HepG2 (cell line): ENCODE results near the gene PATL2. TPM values are rescaled to one million over a fixed set of nuclear protein-coding genes. Genes with fewer than 3 reads are reported as not detected.

Experiments
- ATAC-seq: fragments of 200-7000 bp; cut with Tn5 transposase; 3 replicates; pipeline ENCODE4 v1.9.1; 2020; ENCODE audit warnings: mild to moderate bottlenecking, moderate library complexity
- BruUV-seq: library from RNA; stranded (reverse); fragments of 400-500 nt; replicated peaks from 2 replicates; lab custom pipeline; 2021; lab: Mats Ljungman, UMichigan
- CTCF ChIA-PET: fragments of 300-600 bp; formaldehyde crosslinking; extraction: SDS; loops from one replicate; lab custom pipeline; 2021; ENCODE audit warnings: low total read pairs, inconsistent platforms, low intra/inter-chr PET ratio; lab: Yijun Ruan, JAX
- POLR2A ChIA-PET: fragments of 350-600 bp; sonication (Branson Sonifier 250); formaldehyde crosslinking; loops from one replicate; lab custom pipeline; 2020; ENCODE audit warnings: antibody characterized with exemption, inconsistent platforms; lab: Yijun Ruan, JAX
- DNase-seq: peaks from one replicate; pipeline ENCODE4 v3.0.0-alpha.2; 2015; ENCODE audit warnings: low spot score
- FAIRE-seq: peaks from 3 replicates; lab custom pipeline; 2011; peaks lifted over from hg19 to GRCh38; lab: Jason Lieb, UNC
- H2AFZ ChIP-seq: one replicate; pipeline ENCODE4 v1.6.1; 2011; ENCODE audit warnings: low read length, inconsistent platforms
- H3K27ac ChIP-seq: fragments of 300-600 bp; 3 replicates; pipeline ENCODE4 v1.8.0; 2011; ENCODE audit warnings: mixed run types, mild to moderate bottlenecking, mixed read lengths, low read length, inconsistent platforms; ENCODE audit not compliant: insufficient read depth; ENCODE audit errors: extremely low read length
- H3K27me3 ChIP-seq, 2 experiments: fragments of 200-600 bp in 1 of 2; 2 replicates in 1 of 2; 3 replicates in 1 of 2; pipeline versions ENCODE4 v1.6.0 to v1.8.0; 2011; ENCODE audit warnings: low read length in 2 of 2, mild to moderate bottlenecking in 2 of 2, moderate library complexity in 2 of 2, inconsistent platforms in 1 of 2; ENCODE audit not compliant: insufficient read depth in 2 of 2, control insufficient read depth in 1 of 2
- H3K36me3 ChIP-seq, 2 experiments: fragments of 200-600 bp in 1 of 2; replicated peaks in 1 of 2; 2 replicates in 1 of 2; 3 replicates in 1 of 2; pipeline versions ENCODE4 v1.5.1 to v1.8.0; 2011; ENCODE audit warnings: low read length in 2 of 2, inconsistent platforms in 1 of 2; ENCODE audit not compliant: insufficient read depth in 2 of 2, control insufficient read depth in 1 of 2
- H3K4me1 ChIP-seq: 2 replicates; pipeline ENCODE4 v1.5.1; 2012; ENCODE audit warnings: low read length, inconsistent platforms; ENCODE audit not compliant: insufficient read depth
- H3K4me2 ChIP-seq: 2 replicates; pipeline ENCODE4 v1.6.0; 2011; ENCODE audit warnings: low read depth, low read length, inconsistent platforms
- H3K4me3 ChIP-seq, 3 experiments: fragments of 200-600 bp in 1 of 3; sonication (generic), shearing (Covaris generic) in 1 of 3; replicated peaks in 1 of 3; 2 replicates each; pipeline ENCODE4 v1.5.1; 2011 to 2016; ENCODE audit warnings: low read length in 3 of 3, inconsistent platforms in 2 of 3, low read depth in 2 of 3, mild to moderate bottlenecking in 2 of 3, control low read depth in 1 of 3, mixed read lengths in 1 of 3; ENCODE audit not compliant: insufficient read depth in 1 of 3
- H3K79me2 ChIP-seq: one replicate; pipeline ENCODE4 v1.6.1; 2011; ENCODE audit warnings: low read length, inconsistent platforms; ENCODE audit not compliant: insufficient read depth
- H3K9ac ChIP-seq: 2 replicates; pipeline ENCODE4 v1.6.0; 2011; ENCODE audit warnings: mild to moderate bottlenecking, low read depth, low read length, inconsistent platforms; ENCODE audit not compliant: insufficient read depth
- H3K9me3 ChIP-seq: 2 replicates; pipeline ENCODE4 v1.5.1; 2012; ENCODE audit warnings: mild to moderate bottlenecking, low read length
- H4K20me1 ChIP-seq: 2 replicates; pipeline ENCODE4 v1.6.0; 2011; ENCODE audit warnings: inconsistent platforms, mild to moderate bottlenecking, low read length, moderate library complexity; ENCODE audit not compliant: insufficient read depth
- GLMP ChIP-seq: sonication (generic); formaldehyde crosslinking; IDR thresholded peaks from 2 replicates; pipeline ENCODE4 v1.9.0; 2021; ENCODE audit warnings: missing genetic modification reagents, mild to moderate bottlenecking, borderline replicate concordance
- HNRNPL ChIP-seq: fragments of 200-400 bp; formaldehyde crosslinking; IDR thresholded peaks from 2 replicates; pipeline ENCODE4 v1.6.1; 2017; ENCODE audit warnings: mild to moderate bottlenecking, low read depth, low read length
- IRF9 ChIP-seq: sonication (generic); formaldehyde crosslinking; IDR thresholded peaks from 2 replicates; pipeline ENCODE4 v1.8.0; 2022; ENCODE audit warnings: missing genetic modification reagents, mild to moderate bottlenecking, borderline replicate concordance
- LBX2 ChIP-seq: sonication (generic); formaldehyde crosslinking; IDR thresholded peaks from 2 replicates; pipeline ENCODE4 v1.5.0; 2020; ENCODE audit warnings: missing genetic modification reagents, mild to moderate bottlenecking, borderline replicate concordance
- NR2F6 ChIP-seq, 2 experiments: IDR thresholded peaks; 2 replicates each; pipeline ENCODE4 v1.6.1; 2016; ENCODE audit warnings: antibody characterized with exemption in 1 of 2, mild to moderate bottlenecking in 1 of 2
- POGK ChIP-seq: sonication (generic); formaldehyde crosslinking; conservative IDR thresholded peaks from 2 replicates; pipeline ENCODE4 v1.8.0; 2022; ENCODE audit warnings: mild to moderate bottlenecking, moderate library complexity, missing genetic modification reagents
- TSC22D2 ChIP-seq: sonication (generic); formaldehyde crosslinking; IDR thresholded peaks from 2 replicates; pipeline ENCODE4 v1.5.1; 2020; ENCODE audit warnings: missing genetic modification reagents, mild to moderate bottlenecking, borderline replicate concordance
- ZNF17 ChIP-seq: sonication (generic); formaldehyde crosslinking; IDR thresholded peaks from 2 replicates; pipeline ENCODE4 v1.5.0; 2020; ENCODE audit warnings: mild to moderate bottlenecking, missing genetic modification reagents
- ZNF414 ChIP-seq: sonication (generic); formaldehyde crosslinking; IDR thresholded peaks from 2 replicates; pipeline ENCODE4 v1.5.0; 2020; ENCODE audit warnings: missing genetic modification reagents
- ZNF589 ChIP-seq: sonication (generic); formaldehyde crosslinking; conservative IDR thresholded peaks from 2 replicates; pipeline ENCODE4 v1.8.0; 2022; ENCODE audit warnings: mild to moderate bottlenecking, moderate library complexity, missing genetic modification reagents
- ZNF83 ChIP-seq: sonication (generic); formaldehyde crosslinking; IDR thresholded peaks from 2 replicates; pipeline ENCODE4 v1.4.0; 2020; ENCODE audit warnings: missing genetic modification reagents, mild to moderate bottlenecking, borderline replicate concordance
- WGBS: methylation state at CpG from one replicate; pipeline ENCODE4 v1.1.6; 2017; ENCODE audit warnings: low lambda C conversion rate; 5-methylcytosine and 5-hydroxymethylcytosine counted together
- in situ Hi-C: cut with HindIII; loops from 2 replicates; pipeline ENCODE4 v1.10.0; 2017; ENCODE audit warnings: low pct_unique_long_range_greater_than_20kb; ENCODE audit not compliant: extremely low pct_ligation_motif_present
- intact Hi-C: fragments of 100-400 bp; cut with micrococcal nuclease; formaldehyde crosslinking; loops from one replicate; pipeline ENCODE4 v1.10.0; 2022; ENCODE audit not compliant: unreplicated experiment
- polyA plus RNA-seq, 8 experiments: library from polyadenylated mRNA; depleted of rRNA in 3 of 8; stranded (reverse) in 7 of 8; unstranded in 1 of 8; fragments of >200 nt; fragmentation: Illumina TruSeq in 4 of 8; extraction: Trizol in 4 of 8; gene quantifications; 2 replicates each; pipeline versions ENCODE4 v1.2.1 to v1.2.3, GENCODE V29; 2011 to 2016; ENCODE audit warnings: low read depth in 4 of 8, missing spikeins in 1 of 8, mixed read lengths in 1 of 8; ENCODE audit not compliant: insufficient read depth in 1 of 8
- total RNA-seq, 5 experiments: library from RNA; depleted of rRNA; stranded (reverse); fragments of >200 nt; fragmentation: Illumina TruSeq; extraction: Trizol; gene quantifications; 2 replicates each; pipeline ENCODE4 v1.2.3, GENCODE V29; 2016; ENCODE audit warnings: low read depth in 1 of 5

Gene PATL2
- total and polyA plus RNA-seq, 2 of the 13 experiments (the other 11 are each of a cell fraction or from before 2014, with no cell fraction given): 0.15 to 0.53 TPM

- TF ChIP-seq TSC22D2 (CRISPR knock-in tag) (no peak), ZNF414 (CRISPR knock-in tag) (no peak), POGK (CRISPR knock-in tag) (no peak), LBX2 (CRISPR knock-in tag) (no peak), NR2F6 (IDR thresholded peaks at IDR 0.05) (no peak), NR2F6 (CRISPR knock-in tag; IDR thresholded peaks at IDR 0.05) (no peak; the same call in 1 of the 2 replicates), ZNF83 (CRISPR knock-in tag) (no peak)
- TF ChIP-seq, all 625 proteins: peak for 91
These were observed 15.7 kb upstream of the PATL2 start (continued) for GRCh38 chr15:44726568-44727484.

GRCh38 chr15:44726136-44726535 lies 15.0 kb upstream of the PATL2 start:
- intact Hi-C loops (loop anchor here (5.0 kb wide), 1 partner anchor 186 kb away; no protein-coding TSS in a partner anchor), in situ Hi-C loops (no loop called here)
- no peaks in the 10 kb centered on the region for H3K79me2 ChIP-seq
- no peak for ATAC-seq
- peak overlapping the region in 1 of 3 experiments; percentile 48; a peak in 2 of 6 replicates for H3K4me3 ChIP-seq
- peak overlapping the region; percentile 84 for H2AFZ ChIP-seq
- H3K27me3 ChIP-seq: no peaks in the 10 kb centered on the region
- POLR2A ChIA-PET: interaction anchor here (1.0 to 3.8 kb wide), 7 partner anchors 10 to 65 kb away, joined by 3 to 157 read pairs (median 6); partner anchors contain the start of genes B2M, PATL2, SPG11 and TRIM69
- H3K9ac ChIP-seq: peak overlapping the region; percentile 61
- DNase-seq: no peak
- peak overlapping the region; percentile 45 for H3K27ac ChIP-seq
- peaks cover 54% of the 10 kb centered on the region for H3K4me1 ChIP-seq
- no peaks in the 10 kb centered on the region for H4K20me1 ChIP-seq
- no TSS peak for BruUV-seq
- peak overlapping the region; percentile 79 for H3K4me2 ChIP-seq
- FAIRE-seq: no peak
- TF ChIP-seq ZNF589 (CRISPR knock-in tag): no peak
- 0 out of 2 replicates have a peak, but pooled peaks have one; percentile 16 for TF ChIP-seq IRF9 (CRISPR knock-in tag)
- no peak for TF ChIP-seq ZNF17 (CRISPR knock-in tag)
- no peak for TF ChIP-seq GLMP (CRISPR knock-in tag)
- TF ChIP-seq HNRNPL: no peak
- TF ChIP-seq, all 625 proteins: peak for 1
- Histone ChIP-seq H3K36me3 (no peaks in the 10 kb centered on the region), H3K9me3 (no peaks in the 10 kb centered on the region)
- CTCF ChIA-PET: no interaction called here
- 62% methylated on average over 7 of the region's 7 CpGs for WGBS
